WTC11 (cell line): ENCODE measurements around the gene HSD17B3. TPM values are rescaled to one million over a fixed set of nuclear protein-coding genes. Genes with fewer than 3 reads are reported as not detected.

ENCODE experiments used
- ATAC-seq: fragments of 200-7000 bp; cut with Tn5 transposase; 2 replicates; pipeline ENCODE4 v1.10.0; 2021; ENCODE audit warnings: mild to moderate bottlenecking, moderate library complexity
- CTCF ChIA-PET: fragments of 300-600 bp; sonication (Branson Sonifier 250); formaldehyde crosslinking; loops from one replicate; lab custom pipeline; 2021; ENCODE audit warnings: antibody characterized with exemption; lab: Charles Lee
- POLR2A ChIA-PET: fragments of 350-600 bp; sonication (Branson Sonifier 250); formaldehyde crosslinking; loops from one replicate; lab custom pipeline; 2021; ENCODE audit warnings: antibody characterized with exemption; lab: Charles Lee
- DNase-seq: peaks from one replicate; pipeline ENCODE4 v3.0.0; 2021; ENCODE audit warnings: low spot score
- H3K27ac Mint-ChIP-seq: 2 replicates; pipeline ENCODE4 v1.8.0; 2021; ENCODE audit warnings: mixed read lengths
- H3K27me3 Mint-ChIP-seq: 2 replicates; pipeline ENCODE4 v1.8.0; 2021; ENCODE audit warnings: low read depth, mild to moderate bottlenecking, moderate library complexity, mixed read lengths
- H3K36me3 Mint-ChIP-seq: 2 replicates; pipeline ENCODE4 v1.8.0; 2021; ENCODE audit warnings: mixed read lengths
- H3K4me1 Mint-ChIP-seq: 2 replicates; pipeline ENCODE4 v1.8.0; 2022; ENCODE audit warnings: mixed read lengths
- H3K4me3 Mint-ChIP-seq: 2 replicates; pipeline ENCODE4 v1.8.0; 2021; ENCODE audit warnings: mild to moderate bottlenecking, moderate library complexity, mixed read lengths
- H3K9me3 Mint-ChIP-seq: 2 replicates; pipeline ENCODE4 v1.8.0; 2021; ENCODE audit warnings: mixed read lengths
- CTCF ChIP-seq: fragments of 200-600 bp; IDR thresholded peaks from 2 replicates; pipeline ENCODE4 v1.8.0; 2022; ENCODE audit warnings: antibody characterized with exemption
- ELF4 ChIP-seq: sonication (generic); formaldehyde crosslinking; IDR thresholded peaks from 2 replicates; pipeline ENCODE4 v1.8.1; 2022; ENCODE audit warnings: low read depth, mild to moderate bottlenecking, moderate library complexity, missing genetic modification reagents
- GABPB1 ChIP-seq: sonication (generic); formaldehyde crosslinking; IDR thresholded peaks from 2 replicates; pipeline ENCODE4 v1.8.1; 2023; ENCODE audit warnings: mild to moderate bottlenecking, missing genetic modification reagents
- HMGXB4 ChIP-seq: sonication (generic); formaldehyde crosslinking; IDR thresholded peaks from 2 replicates; pipeline ENCODE4 v1.8.1; 2023; ENCODE audit warnings: mild to moderate bottlenecking, moderate library complexity, missing genetic modification reagents
- IRF2 ChIP-seq: sonication (generic); formaldehyde crosslinking; IDR thresholded peaks from 2 replicates; pipeline ENCODE4 v1.8.0; 2022; ENCODE audit warnings: low read depth, missing genetic modification reagents, borderline replicate concordance
- USF1 ChIP-seq: sonication (generic); formaldehyde crosslinking; IDR thresholded peaks from 2 replicates; pipeline ENCODE4 v1.8.0; 2022; ENCODE audit warnings: mild to moderate bottlenecking, missing genetic modification reagents
- ZBTB43 ChIP-seq: sonication (generic); formaldehyde crosslinking; IDR thresholded peaks from 2 replicates; pipeline ENCODE4 v1.8.1; 2023; ENCODE audit warnings: mild to moderate bottlenecking, missing genetic modification reagents
- ZMAT4 ChIP-seq: fragments of 250-450 bp; sonication (Bioruptor Pico); IDR thresholded peaks from 2 replicates; pipeline ENCODE4 v1.9.0; 2021; ENCODE audit warnings: mild to moderate bottlenecking
- ZNF281 ChIP-seq: sonication (generic); formaldehyde crosslinking; IDR thresholded peaks from 2 replicates; pipeline ENCODE4 v1.8.0; 2023; ENCODE audit warnings: mild to moderate bottlenecking, missing genetic modification reagents
- total RNA-seq: library from RNA; stranded (reverse); gene quantifications from 3 replicates; pipeline ENCODE4 v1.2.3, GENCODE V29; 2021
- TF ChIP-seq, protein P1 (sequence below): sonication (generic); formaldehyde crosslinking; IDR thresholded peaks from 2 replicates; pipeline ENCODE4 v1.8.0; 2022; ENCODE audit warnings: mild to moderate bottlenecking, missing genetic modification reagents
- TF ChIP-seq, protein P2 (sequence below): sonication (generic); formaldehyde crosslinking; IDR thresholded peaks from 2 replicates; pipeline ENCODE4 v1.8.1; 2023; ENCODE audit warnings: mild to moderate bottlenecking, missing genetic modification reagents, moderate library complexity

The HSD17B3 gene
- total RNA-seq, 1 experiment from 2014 or later = not detected

- no peak for ATAC-seq
- CTCF ChIA-PET = interaction anchor here (0.6 to 2.2 kb wide), 31 partner anchors 10 to 914 kb away, joined by 3 to 43 read pairs (median 4); no protein-coding TSS in a partner anchor
- peaks cover 25% of the 10 kb centered on the region for H3K9me3 Mint-ChIP-seq
- H3K36me3 Mint-ChIP-seq = peaks cover 2% of the 10 kb centered on the region; the same call in 1 of the 2 replicates
- no peak overlapping the region for H3K4me3 Mint-ChIP-seq
- no peak for DNase-seq
- no peaks in the 10 kb centered on the region for H3K27me3 Mint-ChIP-seq
- H3K4me1 Mint-ChIP-seq = no peaks in the 10 kb centered on the region
- POLR2A ChIA-PET = no interaction called here
- TF ChIP-seq USF1 (CRISPR knock-in tag) = no peak
- no peak overlapping the region for H3K27ac Mint-ChIP-seq
These were observed 69.8 kb downstream of the HSD17B3 start for GRCh38 chr9:96232164-96232538.

DNA sequence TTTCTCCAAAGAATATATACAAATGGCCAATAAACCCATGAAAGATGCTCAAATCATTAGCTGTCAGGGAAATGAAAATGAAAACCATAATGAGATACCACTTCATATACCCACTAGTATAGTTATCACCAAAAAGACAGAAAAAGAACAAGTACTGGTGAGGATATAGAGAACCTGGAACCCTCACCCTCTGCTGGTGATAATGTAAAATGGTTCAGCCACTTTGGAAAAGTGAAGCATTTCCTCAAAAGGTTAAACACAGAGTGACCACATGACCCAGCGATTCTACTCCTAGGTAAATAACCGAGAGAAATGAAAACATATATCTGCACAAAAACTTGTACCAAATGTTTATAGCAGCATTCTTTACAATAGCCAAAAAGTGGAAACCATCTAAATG is 72.0 kb downstream of the HSD17B3 start:
- no peak for TF ChIP-seq ZMAT4 (CRISPR knock-in tag)
- TF ChIP-seq ELF4 = no peak
- TF ChIP-seq, protein P1, sequence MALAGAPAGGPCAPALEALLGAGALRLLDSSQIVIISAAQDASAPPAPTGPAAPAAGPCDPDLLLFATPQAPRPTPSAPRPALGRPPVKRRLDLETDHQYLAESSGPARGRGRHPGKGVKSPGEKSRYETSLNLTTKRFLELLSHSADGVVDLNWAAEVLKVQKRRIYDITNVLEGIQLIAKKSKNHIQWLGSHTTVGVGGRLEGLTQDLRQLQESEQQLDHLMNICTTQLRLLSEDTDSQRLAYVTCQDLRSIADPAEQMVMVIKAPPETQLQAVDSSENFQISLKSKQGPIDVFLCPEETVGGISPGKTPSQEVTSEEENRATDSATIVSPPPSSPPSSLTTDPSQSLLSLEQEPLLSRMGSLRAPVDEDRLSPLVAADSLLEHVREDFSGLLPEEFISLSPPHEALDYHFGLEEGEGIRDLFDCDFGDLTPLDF = no peak
- no peak for TF ChIP-seq GABPB1 (CRISPR knock-in tag)
- no peak for TF ChIP-seq ZNF281 (CRISPR knock-in tag)
- TF ChIP-seq USF1 (CRISPR knock-in tag) = no peak
- TF ChIP-seq IRF2 = no peak
- TF ChIP-seq, all 79 proteins: peak for 0
- ATAC-seq = no peak
- Mint-ChIP-seq H3K27me3 (no peaks in the 10 kb centered on the region), H3K4me3 (no peak overlapping the region), H3K4me1 (no peaks in the 10 kb centered on the region), H3K36me3 (peaks cover 2% of the 10 kb centered on the region; the same call in 1 of the 2 replicates), H3K27ac (no peak overlapping the region), H3K9me3 (peaks cover 38% of the 10 kb centered on the region)
- CTCF ChIA-PET = no interaction called here
- POLR2A ChIA-PET = no interaction called here
- no peak for DNase-seq

GRCh38 chr9:96222132-96222531 is 79.8 kb downstream of the HSD17B3 start:
- ATAC-seq (peak; percentile 25; the same call in 1 of the 2 replicates), DNase-seq (peak; percentile 26)
- H3K36me3 Mint-ChIP-seq = peaks cover 10% of the 10 kb centered on the region
- peaks cover 10% of the 10 kb centered on the region for H3K4me1 Mint-ChIP-seq
- ChIA-PET POLR2A (no interaction called here), CTCF (interaction anchor here (0.5 to 1.2 kb wide), 13 partner anchors 10 to 1000 kb away, joined by 3 to 18 read pairs (median 3); no protein-coding TSS in a partner anchor)
- no peak for TF ChIP-seq ZBTB43 (CRISPR knock-in tag)
- no peak for TF ChIP-seq HMGXB4
- peak; percentile 48; the same call in 1 of the 2 replicates for TF ChIP-seq CTCF
- TF ChIP-seq, protein P2, sequence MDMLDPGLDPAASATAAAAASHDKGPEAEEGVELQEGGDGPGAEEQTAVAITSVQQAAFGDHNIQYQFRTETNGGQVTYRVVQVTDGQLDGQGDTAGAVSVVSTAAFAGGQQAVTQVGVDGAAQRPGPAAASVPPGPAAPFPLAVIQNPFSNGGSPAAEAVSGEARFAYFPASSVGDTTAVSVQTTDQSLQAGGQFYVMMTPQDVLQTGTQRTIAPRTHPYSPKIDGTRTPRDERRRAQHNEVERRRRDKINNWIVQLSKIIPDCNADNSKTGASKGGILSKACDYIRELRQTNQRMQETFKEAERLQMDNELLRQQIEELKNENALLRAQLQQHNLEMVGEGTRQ (CRISPR knock-in tag) = no peak
- H3K27me3 Mint-ChIP-seq = peaks cover 22% of the 10 kb centered on the region
- peaks cover 29% of the 10 kb centered on the region for H3K9me3 Mint-ChIP-seq
- H3K4me3 Mint-ChIP-seq = no peak overlapping the region
- no peak overlapping the region for H3K27ac Mint-ChIP-seq
